Panc1 (cell line): ENCODE data around the gene MEF2A. TPM values are rescaled to one million over a fixed set of nuclear protein-coding genes. Genes with fewer than 3 reads are reported as not detected.

Source experiments
- ATAC-seq: fragments of 200-7000 bp; cut with Tn5 transposase; 2 replicates; pipeline ENCODE4 v1.9.1; 2020; ENCODE audit warnings: mild to moderate bottlenecking, moderate library complexity
- BruUV-seq: library from RNA; stranded (reverse); fragments of 400-500 nt; replicated peaks from 2 replicates; lab custom pipeline; 2021; lab: Mats Ljungman, UMichigan
- CTCF ChIA-PET: fragments of 300-600 bp; sonication (Branson Sonifier 250); formaldehyde crosslinking; loops from one replicate; lab custom pipeline; 2022; ENCODE audit warnings: antibody characterized with exemption; lab: Charles Lee
- POLR2A ChIA-PET: fragments of 300-600 bp; sonication (Branson Sonifier 250); formaldehyde crosslinking; loops from one replicate; lab custom pipeline; 2022; ENCODE audit warnings: antibody characterized with exemption; lab: Charles Lee
- DNase-seq: peaks from one replicate; pipeline ENCODE4 v3.0.0-alpha.2; 2010; ENCODE audit warnings: low read depth, low spot score
- H3K27ac ChIP-seq: 2 replicates; pipeline ENCODE4 v1.5.1; 2011; ENCODE audit warnings: mild to moderate bottlenecking, low read length, inconsistent platforms
- H3K27me3 ChIP-seq: fragments of 200-500 bp; sonication (Bioruptor generic); 2 replicates; pipeline ENCODE4 v1.6.0; 2014; ENCODE audit warnings: low read length, inconsistent platforms; ENCODE audit not compliant: control insufficient read depth, insufficient read depth
- H3K36me3 ChIP-seq: fragments of 200-500 bp; sonication (Bioruptor generic); 2 replicates; pipeline ENCODE4 v1.5.1; 2014; ENCODE audit warnings: inconsistent platforms, mild to moderate bottlenecking, low read length, moderate library complexity; ENCODE audit not compliant: control insufficient read depth, insufficient read depth
- H3K4me1 ChIP-seq: 2 replicates; pipeline ENCODE4 v1.5.1; 2011; ENCODE audit warnings: inconsistent platforms, mild to moderate bottlenecking, low read length, moderate library complexity; ENCODE audit not compliant: control insufficient read depth, insufficient read depth
- H3K4me3 ChIP-seq, 2 experiments: 2 replicates each; pipeline ENCODE4 v1.5.1; 2011 to 2012; ENCODE audit warnings: low read depth in 2 of 2, low read length in 2 of 2, mild to moderate bottlenecking in 2 of 2, inconsistent platforms in 1 of 2, moderate library complexity in 1 of 2
- H3K9me3 ChIP-seq: fragments of 200-500 bp; sonication (Bioruptor generic); 2 replicates; pipeline ENCODE4 v1.5.1; 2014; ENCODE audit warnings: low read depth, mild to moderate bottlenecking, inconsistent platforms, low read length, moderate library complexity; ENCODE audit not compliant: control insufficient read depth, insufficient read depth
- CTCF ChIP-seq: fragments of 450-650 bp; IDR thresholded peaks from 2 replicates; pipeline ENCODE4 v1.5.1; 2017; ENCODE audit warnings: mild to moderate bottlenecking
- POLR2AphosphoS5 ChIP-seq: IDR thresholded peaks from 2 replicates; pipeline ENCODE4 v1.6.1; 2012; ENCODE audit warnings: mild to moderate bottlenecking, low read depth, low read length, moderate library complexity
- REST ChIP-seq, 2 experiments: IDR thresholded peaks; 2 replicates each; pipeline ENCODE4 v1.6.1; 2011 to 2012; ENCODE audit warnings: low read depth in 2 of 2, control low read depth in 1 of 2, low read length in 1 of 2, mild to moderate bottlenecking in 1 of 2, moderate library complexity in 1 of 2; ENCODE audit not compliant: insufficient read depth in 1 of 2
- SIN3A ChIP-seq: IDR thresholded peaks from 2 replicates; pipeline ENCODE4 v1.6.1; 2012; ENCODE audit warnings: low read depth, mild to moderate bottlenecking, low read length, moderate library complexity, borderline replicate concordance; ENCODE audit not compliant: insufficient read depth
- TCF7L2 ChIP-seq: IDR thresholded peaks from 2 replicates; pipeline ENCODE4 v1.6.1; 2011; ENCODE audit warnings: mild to moderate bottlenecking, low read depth, low read length, inconsistent platforms
- in situ Hi-C: cut with HindIII; loops from 2 replicates; pipeline ENCODE4 v1.10.0; 2016; ENCODE audit warnings: low sequenced_read_pairs, low pct_unique_long_range_greater_than_20kb
- intact Hi-C: fragments of 100-400 bp; cut with micrococcal nuclease; formaldehyde crosslinking; loops from one replicate; pipeline ENCODE4 v1.10.0; 2022; ENCODE audit not compliant: unreplicated experiment
- total RNA-seq: library from RNA; stranded (reverse); gene quantifications from one replicate; pipeline ENCODE4 v1.2.1, GENCODE V29; 2021; ENCODE audit not compliant: unreplicated experiment

MEF2A gene
- total RNA-seq, 1 experiment from 2014 or later: 31.1 TPM

- intact Hi-C loops (no loop called here), in situ Hi-C loops (no loop called here)
- Histone ChIP-seq H3K4me3 (no peak overlapping the region), H3K9me3 (no peaks in the 10 kb centered on the region), H3K36me3 (no peaks in the 10 kb centered on the region), H3K27ac (no peak overlapping the region), H3K27me3 (no peaks in the 10 kb centered on the region), H3K4me1 (no peaks in the 10 kb centered on the region)
- ATAC-seq (peak; percentile 93), DNase-seq (peak; percentile 54)
- TF ChIP-seq CTCF (peak; percentile 91), SIN3A (no peak)
- BruUV-seq: no TSS peak
- POLR2A ChIA-PET: no interaction called here
- CTCF ChIA-PET: interaction anchor here (0.6 to 1.7 kb wide), 4 partner anchors 36 to 1242 kb away, joined by 3 to 7 read pairs (median 5); no protein-coding TSS in a partner anchor
Measured at GRCh38 chr15:99755692-99756409, 190.1 kb downstream of the MEF2A start.

GRCh38 chr15:99762288-99762687 is 196.5 kb downstream of the MEF2A start:
- in situ Hi-C loops (no loop called here), intact Hi-C loops (no loop called here)
- Histone ChIP-seq H3K27me3 (no peaks in the 10 kb centered on the region), H3K4me3 (no peak overlapping the region), H3K9me3 (no peaks in the 10 kb centered on the region), H3K36me3 (no peaks in the 10 kb centered on the region), H3K4me1 (no peaks in the 10 kb centered on the region), H3K27ac (no peak overlapping the region)
- POLR2A ChIA-PET: no interaction called here
- CTCF ChIA-PET: interaction anchor here (0.8 kb wide), 1 partner anchor 37 kb away, joined by 4 read pairs; no protein-coding TSS in a partner anchor
- ATAC-seq (no peak), DNase-seq (no peak)
- no peak for TF ChIP-seq POLR2AphosphoS5
- no peak for TF ChIP-seq SIN3A
- TF ChIP-seq TCF7L2: no peak
- no peak for TF ChIP-seq REST (IDR thresholded peaks at IDR 0.05; ENCODE audit: insufficient read depth in 1 of 2, low read depth in 2 of 2, low read length in 1 of 2)
- TF ChIP-seq CTCF: no peak
- BruUV-seq: no TSS peak
